SU-DHL-6 (cell line): ENCODE results near the gene EIF1.

Source experiments
- H2AFZ ChIP-seq: fragments of 200-600 bp; sonication (generic); 2 replicates; pipeline ENCODE4 v1.6.1; 2014; ENCODE audit warnings: low read depth, mild to moderate bottlenecking, moderate library complexity, mixed read lengths, antibody characterized with exemption, low read length; ENCODE audit not compliant: severe bottlenecking
- H3F3A ChIP-seq: fragments of 200-600 bp; shearing (Covaris generic); 2 replicates; pipeline ENCODE4 v1.6.0; 2016; ENCODE audit warnings: antibody characterized with exemption, mild to moderate bottlenecking; ENCODE audit not compliant: insufficient read depth
- H3K27ac ChIP-seq: fragments of 200-600 bp; sonication (generic); 2 replicates; pipeline ENCODE4 v1.5.1; 2016; ENCODE audit warnings: low read depth, mild to moderate bottlenecking, low read length, moderate library complexity, mixed read lengths
- H3K27me3 ChIP-seq: fragments of 200-600 bp; sonication (generic), shearing (Covaris generic); 2 replicates; pipeline ENCODE4 v1.6.0; 2014; ENCODE audit warnings: mild to moderate bottlenecking, low read length
- H3K36me3 ChIP-seq: fragments of 200-600 bp; sonication (generic); 2 replicates; pipeline ENCODE4 v1.6.1; 2014; ENCODE audit warnings: mild to moderate bottlenecking, low read length, mixed read lengths
- H3K4me2 ChIP-seq: fragments of 300-600, 200-600 bp; shearing (Covaris generic), sonication (generic); 2 replicates; pipeline ENCODE4 v1.6.0; 2014; ENCODE audit warnings: low read length, low read depth, mild to moderate bottlenecking; ENCODE audit not compliant: poor library complexity, severe bottlenecking
- H3K4me3 ChIP-seq: fragments of 200-600 bp; sonication (generic); 2 replicates; pipeline ENCODE4 v1.5.1; 2014; ENCODE audit warnings: antibody characterized with exemption, low read length, mild to moderate bottlenecking, mixed read lengths; ENCODE audit not compliant: insufficient read depth, poor library complexity, severe bottlenecking
- H3K79me2 ChIP-seq: fragments of 200-600 bp; sonication (generic); 2 replicates; pipeline ENCODE4 v1.6.1; 2014; ENCODE audit warnings: mild to moderate bottlenecking, low read length, moderate library complexity; ENCODE audit not compliant: insufficient read depth
- H3K9ac ChIP-seq: fragments of 200-600 bp; sonication (generic); 2 replicates; pipeline ENCODE4 v1.7.0; 2014; ENCODE audit warnings: mild to moderate bottlenecking, low read length
- H3K9me2 ChIP-seq: fragments of 200-600 bp; sonication (generic); replicated peaks from 2 replicates; pipeline ENCODE4 v1.6.1; 2014; ENCODE audit warnings: low read length; ENCODE audit not compliant: insufficient read depth
- H3K9me3 ChIP-seq: fragments of 200-600 bp; sonication (generic); 2 replicates; pipeline ENCODE4 v1.6.1; 2014; ENCODE audit warnings: low read length, mixed read lengths; ENCODE audit not compliant: insufficient read depth
- H4K20me1 ChIP-seq: fragments of 200-600 bp; sonication (generic); 2 replicates; pipeline ENCODE4 v1.6.1; 2014; ENCODE audit warnings: low read depth, mild to moderate bottlenecking, antibody characterized with exemption, low read length, moderate library complexity, mixed read lengths
- CTCF ChIP-seq: fragments of 200-600 bp; sonication (generic); IDR thresholded peaks from one replicate; pipeline ENCODE4 v1.5.1; 2017; ENCODE audit warnings: antibody characterized with exemption, mild to moderate bottlenecking, low read length, moderate library complexity; ENCODE audit not compliant: insufficient read depth, poor library complexity, severe bottlenecking
- EZH2phosphoT487 ChIP-seq: fragments of 200-600 bp; sonication (generic), shearing (Covaris generic); conservative IDR thresholded peaks from 2 replicates; pipeline ENCODE4 v1.6.1; 2018; ENCODE audit warnings: mild to moderate bottlenecking, antibody characterized with exemption, low read length, moderate library complexity, mixed read lengths

The EIF1 gene

GRCh38 chr17:41702712-41703111 is 14.0 kb downstream of the EIF1 start:
- no peak overlapping the region for H3K4me2 ChIP-seq
- no peaks in the 10 kb centered on the region for H3F3A ChIP-seq
- no peak for TF ChIP-seq EZH2phosphoT487
- TF ChIP-seq CTCF, result no peak
- no peak overlapping the region for H3K9ac ChIP-seq
- H3K4me3 ChIP-seq, result no peak overlapping the region
- no peaks in the 10 kb centered on the region for H3K36me3 ChIP-seq
- H4K20me1 ChIP-seq, result no peaks in the 10 kb centered on the region
- H3K9me2 ChIP-seq, result no peaks in the 10 kb centered on the region
- H3K9me3 ChIP-seq, result no peaks in the 10 kb centered on the region
- no peak overlapping the region for H2AFZ ChIP-seq
- no peak overlapping the region for H3K27ac ChIP-seq
- no peaks in the 10 kb centered on the region for H3K79me2 ChIP-seq
- H3K27me3 ChIP-seq, result no peaks in the 10 kb centered on the region

GRCh38 chr17:41705271-41705991 is 16.7 kb downstream of the EIF1 start:
- Histone ChIP-seq H3K9ac (no peak overlapping the region), H3K36me3 (no peaks in the 10 kb centered on the region), H2AFZ (no peak overlapping the region), H3K27ac (no peak overlapping the region), H3K4me2 (no peak overlapping the region), H3K27me3 (no peaks in the 10 kb centered on the region), H3K9me3 (no peaks in the 10 kb centered on the region), H4K20me1 (no peaks in the 10 kb centered on the region), H3K9me2 (no peaks in the 10 kb centered on the region), H3K79me2 (no peaks in the 10 kb centered on the region), H3K4me3 (no peak overlapping the region), H3F3A (no peaks in the 10 kb centered on the region)
- TF ChIP-seq EZH2phosphoT487, result no peak
- no peak for TF ChIP-seq CTCF

- Histone ChIP-seq H3K79me2 (no peaks in the 10 kb centered on the region), H2AFZ (no peak overlapping the region), H3K27ac (no peak overlapping the region), H3K36me3 (no peaks in the 10 kb centered on the region), H3K27me3 (no peaks in the 10 kb centered on the region), H3K9me3 (no peaks in the 10 kb centered on the region), H3K9me2 (no peaks in the 10 kb centered on the region), H3F3A (no peaks in the 10 kb centered on the region), H3K9ac (no peak overlapping the region), H3K4me3 (no peak overlapping the region), H3K4me2 (no peak overlapping the region), H4K20me1 (no peaks in the 10 kb centered on the region)
- TF ChIP-seq CTCF (no peak), EZH2phosphoT487 (no peak)
Observed at GRCh38 chr17:41707803-41708669, 19.4 kb downstream of the EIF1 start.
